NCI-H1048 (cell line): ENCODE data around the gene SCARF2.
"Not testable (repeated sequence)": the region's sequence is repeated elsewhere in the genome, so short reads cannot be mapped to it uniquely, and the experiment has no call there.

Experiments used
- DNase-seq: peaks from one replicate; lab custom pipeline; 2025; lab: John Stamatoyannopoulos, UW

The SCARF2 gene

GRCh38 chr22:20413217-20414058, 24.2 kb downstream of the SCARF2 start:
- DNase-seq: no peak

- DNase-seq: no peak
Measured at GRCh38 chr22:20412474-20413216, 25.0 kb downstream of the SCARF2 start.

DNA sequence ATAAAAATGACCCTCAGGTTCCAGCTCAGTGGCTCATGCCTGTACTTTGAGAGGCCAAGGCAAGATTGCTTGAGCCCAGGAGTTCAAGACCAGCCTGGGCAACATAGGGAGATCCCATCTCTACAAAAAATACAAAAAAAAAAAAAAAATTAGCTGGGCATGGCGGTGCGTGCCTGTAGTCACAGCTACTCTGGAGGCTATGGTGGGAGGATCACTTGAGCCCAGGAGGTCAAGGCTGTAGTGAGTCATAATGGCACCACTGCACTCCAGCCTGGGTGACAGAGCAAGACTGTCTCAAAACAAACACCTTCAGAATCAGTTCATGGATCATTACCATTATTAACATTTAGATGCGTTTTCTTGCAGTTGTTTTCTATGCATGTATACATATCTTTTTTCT, 28.2 kb downstream of the SCARF2 start:
- not testable (repeated sequence) for DNase-seq

GRCh38 chr22:20408891-20409290, 28.7 kb downstream of the SCARF2 start:
- no peak for DNase-seq

DNA sequence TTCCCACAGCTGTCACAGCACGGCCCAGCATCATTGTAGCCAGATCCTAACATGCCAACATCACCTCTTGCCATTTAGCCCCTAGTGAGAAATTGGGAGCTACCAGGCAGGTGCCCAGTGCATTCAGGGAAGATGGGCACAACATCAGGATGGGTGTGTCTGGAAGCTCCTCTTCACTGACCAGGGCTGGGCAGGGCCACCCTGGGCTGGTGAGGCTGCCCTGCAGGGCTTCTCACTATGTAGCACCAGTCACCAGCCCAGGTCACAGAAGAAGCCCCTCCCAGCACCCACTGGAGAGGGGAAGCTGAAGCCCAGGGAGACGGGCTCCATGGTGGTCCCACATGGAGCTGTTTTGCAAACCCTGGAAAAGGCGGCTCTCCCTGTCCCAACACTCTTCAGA, 29.8 kb downstream of the SCARF2 start:
- DNase-seq: no peak

- DNase-seq: no peak
Measured at GRCh38 chr22:20406686-20407408, 30.8 kb downstream of the SCARF2 start.

GRCh38 chr22:20405931-20406685, 31.5 kb downstream of the SCARF2 start:
- no peak for DNase-seq

DNA sequence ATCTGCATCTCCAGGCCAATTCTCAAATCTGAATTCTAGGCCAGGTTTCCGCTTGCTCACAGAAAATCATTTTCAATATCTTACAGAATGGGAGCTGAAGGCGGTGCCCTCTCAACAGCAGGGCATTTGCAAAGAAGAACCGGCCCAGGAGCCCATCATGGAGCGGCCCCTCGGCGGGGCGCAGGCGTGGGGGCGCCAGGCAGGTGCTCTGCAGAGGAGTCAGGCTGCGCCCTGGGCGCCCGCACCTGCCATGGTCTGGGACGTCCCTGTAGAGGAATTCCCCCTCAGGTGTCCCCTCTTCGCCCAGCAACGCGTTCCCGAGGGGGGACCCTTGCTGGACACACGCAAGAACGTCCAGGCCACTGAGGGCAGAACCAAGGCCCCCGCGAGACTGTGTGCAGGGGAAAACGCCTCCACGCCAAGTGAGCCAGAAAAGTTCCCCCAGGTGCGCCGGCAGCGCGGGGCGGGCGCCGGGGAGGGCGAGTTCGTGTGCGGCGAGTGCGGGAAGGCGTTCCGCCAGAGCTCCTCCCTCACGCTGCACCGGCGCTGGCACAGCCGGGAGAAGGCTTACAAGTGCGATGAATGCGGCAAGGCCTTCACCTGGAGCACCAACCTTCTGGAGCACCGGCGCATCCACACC, 32.2 kb downstream of the SCARF2 start:
- no peak for DNase-seq

GRCh38 chr22:20404881-20405280, 32.7 kb downstream of the SCARF2 start:
- DNase-seq: no peak

DNA sequence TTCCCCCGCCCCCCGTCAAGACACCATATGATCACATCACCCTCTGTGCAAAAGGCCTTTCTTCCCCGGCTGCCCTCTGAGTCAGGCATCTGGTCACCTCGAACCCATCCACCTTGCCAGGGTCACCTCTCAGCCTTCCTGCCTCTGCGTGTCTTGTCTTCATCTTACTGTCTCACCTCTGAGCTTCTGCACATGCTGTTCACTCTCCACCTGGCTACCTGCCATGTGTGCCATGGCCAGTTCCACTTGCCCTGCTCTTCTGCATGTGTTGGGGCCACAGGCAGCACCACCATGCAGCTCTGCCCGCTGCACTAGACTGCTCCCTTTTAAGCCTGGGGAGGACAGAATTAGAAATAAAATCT, 33.9 kb downstream of the SCARF2 start:
- DNase-seq: no peak

DNA sequence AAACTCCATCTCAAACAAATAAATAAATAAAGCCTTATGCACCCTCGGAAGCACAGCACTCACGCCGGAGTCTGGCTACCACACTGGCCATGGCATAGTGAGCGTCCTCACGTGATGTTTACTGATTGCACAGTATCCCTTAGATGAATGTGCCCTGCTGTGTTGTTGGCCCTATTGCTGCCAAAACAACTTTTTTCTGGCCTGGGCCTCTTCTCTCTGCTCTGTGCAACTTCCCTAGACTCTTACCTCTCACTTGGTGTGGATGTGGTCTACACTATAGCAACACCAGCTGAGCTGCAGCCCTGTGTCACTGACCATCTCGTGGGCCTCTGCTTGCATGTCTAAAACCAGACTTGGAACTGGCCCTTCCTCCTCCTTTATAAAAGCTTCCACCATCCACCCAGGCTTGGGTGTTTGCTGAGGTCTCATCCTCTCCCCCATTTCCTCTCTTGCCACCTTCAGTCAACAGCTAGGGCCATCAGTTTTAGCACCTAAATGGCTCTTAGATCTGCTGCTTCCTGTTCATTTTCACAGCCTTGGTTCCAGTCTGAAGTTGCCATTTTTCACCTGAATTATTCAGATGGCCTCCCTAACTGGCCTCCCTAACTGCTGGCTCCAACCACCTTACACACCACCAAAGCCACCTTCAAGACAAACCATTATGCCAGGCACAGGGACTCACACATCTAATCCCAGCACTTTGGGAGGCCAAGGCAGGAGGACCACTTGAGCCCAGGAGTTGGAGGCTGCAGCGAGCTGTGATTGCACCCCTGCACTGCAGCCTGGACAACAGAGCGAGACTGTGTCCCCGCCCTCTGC, 34.5 kb downstream of the SCARF2 start:
- no peak for DNase-seq

- DNase-seq: no peak
Measured at GRCh38 chr22:20401376-20402014, 36.1 kb downstream of the SCARF2 start.

DNA sequence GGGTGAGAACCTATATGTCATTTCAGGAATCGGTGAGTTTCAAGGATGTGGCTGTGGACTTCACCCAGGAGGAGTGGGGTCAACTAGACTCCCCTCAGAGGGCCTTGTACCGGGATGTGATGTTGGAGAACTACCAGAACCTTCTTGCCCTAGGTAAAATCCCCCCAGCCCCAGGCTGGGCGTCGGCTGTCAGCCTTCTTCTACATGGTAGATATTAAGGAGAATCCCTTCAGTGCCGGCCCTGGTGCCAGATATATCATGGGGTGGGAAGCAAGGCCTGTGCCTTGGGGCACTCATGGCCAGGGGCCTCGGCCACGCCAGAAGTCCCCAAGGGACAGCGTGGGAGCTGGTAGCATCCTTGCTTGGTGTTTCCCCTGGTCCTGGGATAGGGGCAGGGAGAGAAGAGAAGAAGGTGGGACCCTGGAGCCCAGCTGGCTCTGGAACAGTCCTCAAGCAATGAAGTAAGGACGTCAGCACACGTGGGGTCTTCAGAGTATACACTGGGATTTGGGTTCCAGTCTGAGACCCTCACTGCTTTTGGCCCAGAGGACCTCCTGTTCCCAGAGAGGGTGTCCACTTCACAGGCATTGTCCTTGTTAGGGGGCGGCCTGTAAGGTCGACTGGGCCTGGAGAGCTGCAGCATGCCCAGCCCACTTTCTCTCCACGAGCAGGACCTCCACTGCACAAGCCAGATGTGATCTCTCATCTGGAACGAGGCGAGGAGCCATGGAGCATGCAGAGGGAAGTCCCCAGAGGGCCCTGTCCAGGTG, 36.8 kb downstream of the SCARF2 start:
- no peak for DNase-seq

- no peak for DNase-seq
Measured at GRCh38 chr22:20399866-20400605, 37.6 kb downstream of the SCARF2 start.

GRCh38 chr22:20398420-20398819, 39.2 kb downstream of the SCARF2 start:
- no peak for DNase-seq

- DNase-seq: no peak
Measured at GRCh38 chr22:20397498-20397897, 40.1 kb downstream of the SCARF2 start.

GRCh38 chr22:20396639-20397038, 41.0 kb downstream of the SCARF2 start:
- no peak for DNase-seq

DNA sequence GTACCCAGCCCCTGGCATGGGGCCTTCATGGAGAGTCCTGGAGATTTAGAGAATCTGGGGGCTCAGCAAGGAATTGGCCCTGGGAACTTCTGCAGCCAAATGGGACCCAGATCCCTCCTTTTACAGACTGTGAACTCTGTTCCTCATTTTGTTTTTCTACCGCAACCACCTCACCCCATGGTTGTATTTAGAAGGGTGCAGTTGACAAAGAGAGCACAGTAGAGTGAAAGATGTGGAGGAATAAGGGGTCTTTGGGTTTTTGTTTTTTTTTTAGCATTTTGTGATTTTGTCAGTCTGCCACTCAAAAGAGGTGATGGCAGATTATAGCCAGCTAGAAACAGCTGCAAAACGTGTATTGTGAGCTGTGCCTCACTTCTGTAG, 41.7 kb downstream of the SCARF2 start:
- no peak for DNase-seq
